Activated T-cell treated with anti-CD3 and anti-CD28 coated beads for 1 hour (primary cell): ENCODE data around the gene SSNA1.

Experiments
- DNase-seq: peaks from one replicate; pipeline ENCODE4 v3.0.0-alpha.2; 2020; ENCODE audit warnings: low read depth

Gene SSNA1

GRCh38 chr9:137152844-137153405, 35.6 kb upstream of the SSNA1 start:
- DNase-seq, result no peak

- DNase-seq, result peak; percentile 54
Measured at GRCh38 chr9:137156567-137157375, 31.7 kb upstream of the SSNA1 start.

GRCh38 chr9:137157618-137158415, 30.7 kb upstream of the SSNA1 start:
- no peak for DNase-seq

GRCh38 chr9:137158625-137159024, 29.9 kb upstream of the SSNA1 start:
- DNase-seq, result no peak

GRCh38 chr9:137159105-137160053, 29.1 kb upstream of the SSNA1 start:
- DNase-seq, result no peak

- DNase-seq, result no peak
Measured at GRCh38 chr9:137160054-137160425, 28.4 kb upstream of the SSNA1 start.

- DNase-seq, result no peak
Measured at GRCh38 chr9:137160716-137161557, 27.5 kb upstream of the SSNA1 start.

- DNase-seq, result no peak
Measured at GRCh38 chr9:137161558-137162486, 26.7 kb upstream of the SSNA1 start.

GRCh38 chr9:137162505-137163364, 25.7 kb upstream of the SSNA1 start:
- no peak for DNase-seq

GRCh38 chr9:137163365-137163715, 25.1 kb upstream of the SSNA1 start:
- DNase-seq, result no peak

GRCh38 chr9:137163805-137164204, 24.7 kb upstream of the SSNA1 start:
- no peak for DNase-seq

- DNase-seq, result no peak
Measured at GRCh38 chr9:137164370-137165249, 23.9 kb upstream of the SSNA1 start.

- no peak for DNase-seq
Measured at GRCh38 chr9:137165250-137165836, 23.1 kb upstream of the SSNA1 start.

GRCh38 chr9:137166380-137167229, 21.9 kb upstream of the SSNA1 start:
- DNase-seq, result no peak

- DNase-seq, result no peak
Measured at GRCh38 chr9:137167277-137167746, 21.2 kb upstream of the SSNA1 start.
